OCI-M2 (cell line): ENCODE data around the gene TELO2.

ENCODE experiments used
- DNase-seq: peaks from one replicate; lab custom pipeline; 2025; ENCODE audit not compliant: unreplicated experiment; lab: John Stamatoyannopoulos, UW

Gene TELO2

GRCh38 chr16:1511662-1512569 lies 18.8 kb downstream of the TELO2 start:
- DNase-seq, result no peak

DNA sequence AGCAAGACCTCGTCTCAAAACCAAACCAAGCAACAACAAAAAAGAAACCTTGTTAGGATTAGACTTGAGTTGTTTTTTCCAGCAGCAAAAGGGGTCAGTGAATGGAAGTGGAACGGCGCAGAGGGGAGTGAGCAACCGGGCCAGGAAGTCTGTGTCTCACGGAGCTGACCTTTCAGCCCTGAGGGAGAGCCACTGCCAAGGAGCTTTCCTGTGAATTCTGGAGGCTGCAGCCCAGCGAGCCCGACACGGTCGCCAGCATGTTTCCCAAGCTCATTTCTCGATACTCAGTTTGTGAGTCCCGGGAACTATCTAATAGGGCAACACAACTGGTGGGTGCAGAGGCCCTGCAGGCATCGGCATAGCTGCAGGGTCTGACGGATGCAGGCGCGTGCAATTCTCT lies 19.6 kb downstream of the TELO2 start:
- no peak for DNase-seq

GRCh38 chr16:1514507-1514906 lies 21.3 kb downstream of the TELO2 start:
- DNase-seq, result no peak

DNA sequence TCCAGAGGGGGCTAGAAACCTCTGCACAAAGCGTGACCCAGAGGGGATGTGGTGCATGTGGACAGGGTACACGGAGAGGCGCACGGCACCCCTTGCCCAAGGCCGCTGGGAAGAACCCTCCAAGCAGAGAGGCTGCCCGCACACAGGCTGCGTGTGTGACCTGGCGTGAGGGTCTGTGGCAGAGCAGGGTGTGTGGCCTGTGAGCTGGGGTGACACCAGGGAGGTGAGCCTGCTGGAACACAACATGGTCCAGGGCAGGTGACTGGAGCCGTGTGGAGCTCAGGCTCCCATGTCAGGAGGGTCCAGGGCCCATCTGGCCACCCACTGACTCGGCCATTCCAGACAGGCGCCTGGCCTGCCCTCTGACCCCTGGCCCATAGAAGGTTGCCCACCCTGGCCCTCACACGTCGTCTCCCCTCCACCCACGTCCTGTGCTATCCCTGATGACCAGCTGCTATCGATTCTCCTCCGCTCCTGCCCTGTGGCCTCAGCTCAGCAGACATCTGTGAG lies 25.5 kb downstream of the TELO2 start:
- no peak for DNase-seq

DNA sequence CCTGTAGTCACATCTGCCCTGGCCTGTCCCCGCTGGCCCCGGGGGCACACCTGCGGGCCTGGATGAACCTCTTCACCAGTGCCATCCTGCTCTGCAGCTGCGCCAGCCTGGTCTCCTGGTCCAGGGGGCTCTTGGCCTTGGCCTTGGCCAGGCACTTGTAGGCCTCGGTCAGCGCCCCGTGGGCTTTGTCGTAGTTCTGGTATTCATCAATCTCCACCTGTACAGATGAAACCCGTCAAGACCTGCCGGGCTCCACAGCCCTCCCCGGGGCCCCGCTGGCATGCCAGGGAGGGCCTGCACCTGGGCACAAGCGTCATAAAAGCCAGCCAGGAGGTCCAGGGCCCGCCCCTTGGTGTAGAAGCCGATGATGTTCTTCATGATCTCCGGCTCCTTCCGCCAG lies 26.7 kb downstream of the TELO2 start:
- no peak for DNase-seq

- DNase-seq, result no peak
Observed at GRCh38 chr16:1520461-1520860, 27.3 kb downstream of the TELO2 start.

GRCh38 chr16:1523581-1524245 lies 30.6 kb downstream of the TELO2 start:
- DNase-seq, result no peak

DNA sequence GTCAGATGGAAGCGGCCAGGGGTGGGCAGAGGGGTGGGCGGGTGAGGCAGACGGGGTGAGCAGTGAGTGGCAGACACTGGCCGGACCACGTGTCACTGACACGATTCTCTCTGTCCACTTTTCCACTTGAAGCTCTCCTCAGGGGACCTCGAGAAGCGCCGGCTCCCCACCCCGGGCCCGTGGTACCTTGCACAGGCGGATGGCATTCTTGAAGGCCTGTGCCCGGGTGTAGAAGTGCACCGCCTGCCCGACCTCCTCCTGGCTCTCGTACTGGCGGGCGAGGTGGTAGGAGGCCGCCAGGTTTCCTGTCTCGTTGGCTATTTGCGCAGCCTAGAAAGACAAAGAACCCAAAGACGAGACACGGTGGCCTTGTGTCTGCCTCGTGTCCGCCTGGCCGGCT lies 31.2 kb downstream of the TELO2 start:
- DNase-seq, result no peak

DNA sequence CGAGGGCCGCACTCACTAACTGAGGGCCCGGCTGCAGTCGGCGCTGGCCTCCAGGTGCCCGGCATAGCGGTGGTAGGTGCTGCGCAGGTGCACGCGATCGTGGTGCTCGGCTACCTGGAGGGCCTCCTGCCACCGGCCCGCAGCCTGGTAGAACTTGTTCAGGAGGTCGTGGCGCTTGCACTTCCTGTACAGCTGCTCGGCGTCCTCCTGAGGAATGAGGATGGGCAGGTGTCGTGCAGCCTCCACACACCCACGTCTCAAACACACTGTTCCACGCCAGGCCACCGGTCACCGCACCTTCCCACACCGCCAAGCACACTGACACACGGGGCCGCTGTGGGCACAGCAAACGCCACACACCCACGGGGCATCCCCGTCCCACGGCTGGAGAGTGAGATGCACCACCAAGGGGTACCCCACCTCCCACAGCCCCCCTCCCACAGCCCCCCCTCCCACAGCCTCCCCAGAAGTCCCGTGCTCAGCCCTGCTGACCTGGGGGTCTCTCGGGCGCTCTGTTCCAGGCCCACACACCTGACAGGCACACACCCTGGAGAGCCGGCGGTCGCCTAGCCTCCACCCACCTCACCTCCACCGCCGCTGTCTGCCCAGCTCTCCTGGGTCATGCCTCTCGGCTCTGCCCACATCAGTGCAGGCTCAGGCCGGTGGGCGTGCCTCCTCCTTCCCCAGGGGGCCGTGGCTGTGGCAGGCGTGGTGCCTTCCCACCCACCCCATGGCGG lies 32.9 kb downstream of the TELO2 start:
- DNase-seq, result no peak

DNA sequence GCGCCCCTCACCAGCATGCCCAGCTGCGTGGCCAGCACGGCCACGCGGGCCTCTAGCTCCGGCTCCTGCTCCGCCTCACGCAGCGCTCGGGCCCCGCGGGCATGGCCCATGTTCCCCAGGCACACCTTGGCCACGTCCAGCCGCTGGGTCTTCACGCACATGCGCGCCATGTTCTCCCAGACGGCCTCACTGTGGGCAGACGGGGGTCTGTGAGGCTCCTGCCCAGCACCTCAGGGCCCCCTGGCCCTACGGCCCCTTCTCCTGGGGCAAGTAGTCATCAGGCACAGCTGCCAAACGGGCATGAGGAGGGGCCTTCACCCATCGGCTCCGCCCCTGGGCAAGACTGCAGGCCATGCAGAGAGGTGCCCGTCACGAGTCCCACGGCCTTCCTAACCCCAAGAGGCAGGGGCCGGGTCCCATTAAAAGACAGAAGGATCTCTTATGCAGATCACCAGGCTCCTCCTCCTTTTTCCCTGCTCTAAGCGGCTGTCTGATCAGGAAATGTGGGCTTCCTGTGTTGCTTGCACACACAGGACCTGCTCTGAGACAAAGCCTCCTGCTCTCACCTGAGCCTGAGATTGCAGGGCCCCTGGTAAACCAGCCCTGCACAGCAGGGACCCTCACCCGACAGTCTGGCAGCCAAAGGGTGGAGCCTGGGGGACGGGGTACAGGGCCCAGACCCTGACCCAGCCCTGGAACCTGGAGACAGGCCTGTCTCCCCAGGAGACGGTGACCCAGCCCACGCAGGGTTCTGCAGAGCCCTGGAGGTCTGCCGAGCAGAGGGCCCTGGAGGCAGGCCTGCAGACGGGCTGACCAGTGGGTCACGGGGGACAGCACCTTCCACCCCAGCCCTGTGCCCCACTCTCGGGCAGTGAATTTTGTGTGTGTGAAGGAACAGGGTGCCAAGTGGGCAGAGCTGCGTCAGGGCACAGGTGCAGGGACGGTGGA lies 33.7 kb downstream of the TELO2 start:
- no peak for DNase-seq

- no peak for DNase-seq
Observed at GRCh38 chr16:1527836-1528811, 35.0 kb downstream of the TELO2 start.

- DNase-seq, result no peak
Observed at GRCh38 chr16:1528921-1529537, 35.9 kb downstream of the TELO2 start.

- no peak for DNase-seq
Observed at GRCh38 chr16:1530349-1530882, 37.3 kb downstream of the TELO2 start.

- DNase-seq, result no peak
Observed at GRCh38 chr16:1530883-1531637, 37.9 kb downstream of the TELO2 start.

DNA sequence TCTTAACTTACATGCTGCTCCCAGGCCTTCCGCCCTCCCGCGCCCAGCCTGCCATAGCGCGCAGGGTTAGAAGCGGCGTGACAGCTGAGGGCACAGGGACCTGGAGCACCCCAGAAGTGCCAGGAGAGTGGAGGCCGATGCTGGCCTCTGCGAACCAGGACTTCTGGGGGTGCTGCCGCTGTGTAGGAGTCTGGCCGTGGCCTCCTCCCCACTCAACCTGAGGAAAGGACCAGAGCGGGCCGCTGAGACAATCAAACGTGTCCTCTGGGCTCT lies 38.4 kb downstream of the TELO2 start:
- no peak for DNase-seq

GRCh38 chr16:1532081-1532760 lies 39.1 kb downstream of the TELO2 start:
- no peak for DNase-seq

GRCh38 chr16:1532771-1533170 lies 39.6 kb downstream of the TELO2 start:
- no peak for DNase-seq
